Ectodermal cell (in vitro differentiated cells): ENCODE data around the gene CDC42EP4.

Experiments used
- H3K27ac ChIP-seq: 2 replicates; pipeline ENCODE4 v1.7.0; 2013; ENCODE audit warnings: mild to moderate bottlenecking, low read depth, low read length; ENCODE audit not compliant: insufficient read depth, poor library complexity, severe bottlenecking
- H3K27me3 ChIP-seq: 2 replicates; pipeline ENCODE4 v1.7.0; 2013; ENCODE audit warnings: mild to moderate bottlenecking, low read length; ENCODE audit not compliant: insufficient read depth, control insufficient read depth, poor library complexity, severe bottlenecking
- H3K36me3 ChIP-seq: one replicate; pipeline ENCODE4 v1.7.0; 2013; ENCODE audit warnings: low read length; ENCODE audit not compliant: control insufficient read depth, insufficient read depth
- H3K4me1 ChIP-seq: one replicate; pipeline ENCODE4 v1.7.0; 2013; ENCODE audit warnings: low read length; ENCODE audit not compliant: control insufficient read depth, insufficient read depth
- H3K4me3 ChIP-seq: 2 replicates; pipeline ENCODE4 v1.7.0; 2013; ENCODE audit warnings: low read depth, low read length, control low read depth; ENCODE audit not compliant: insufficient read depth
- H3K9me3 ChIP-seq: 2 replicates; pipeline ENCODE4 v1.7.0; 2013; ENCODE audit warnings: mild to moderate bottlenecking, low read length, moderate library complexity; ENCODE audit not compliant: control insufficient read depth
- WGBS, 2 experiments: methylation state at CpG; one replicate each; pipeline ENCODE4 v1.1.7; 2013; ENCODE audit warnings: missing lambda C conversion rate in 2 of 2; 5-methylcytosine and 5-hydroxymethylcytosine counted together

The CDC42EP4 gene

GRCh38 chr17:73352261-73352660 is 40.5 kb upstream of the CDC42EP4 start:
- no peak overlapping the region for H3K4me3 ChIP-seq
- no peaks in the 10 kb centered on the region for H3K9me3 ChIP-seq
- H3K27me3 ChIP-seq = no peaks in the 10 kb centered on the region
- no peak overlapping the region for H3K27ac ChIP-seq
- WGBS, 2 experiments = 96 to 97% methylated on average over 13 of the region's 13 CpGs
- H3K4me1 ChIP-seq = peaks cover 18% of the 10 kb centered on the region
- peaks cover 23% of the 10 kb centered on the region for H3K36me3 ChIP-seq

DNA sequence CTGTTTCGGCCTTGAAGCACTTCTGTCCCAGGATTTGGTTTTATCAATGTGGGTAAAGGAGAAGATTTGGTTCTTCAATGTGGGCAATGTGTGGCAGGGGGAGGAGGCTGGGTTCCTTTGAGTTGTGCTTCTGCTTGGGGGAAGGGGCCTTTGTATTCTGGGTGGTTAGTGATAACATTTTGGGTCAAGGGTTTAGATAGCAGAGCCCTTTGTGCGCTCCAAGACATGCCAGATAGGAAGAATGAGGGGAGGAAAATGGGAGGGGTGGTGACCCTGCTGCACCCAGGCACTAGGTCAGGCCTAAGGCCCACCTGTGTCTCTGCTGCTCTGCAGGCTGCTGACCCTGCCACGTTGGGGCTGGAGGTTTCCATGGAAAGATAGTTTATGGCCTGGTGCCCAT is 40.0 kb upstream of the CDC42EP4 start:
- no peaks in the 10 kb centered on the region for H3K9me3 ChIP-seq
- peaks cover 18% of the 10 kb centered on the region for H3K4me1 ChIP-seq
- H3K27me3 ChIP-seq = no peaks in the 10 kb centered on the region
- no peak overlapping the region for H3K4me3 ChIP-seq
- H3K27ac ChIP-seq = no peak overlapping the region
- peaks cover 18% of the 10 kb centered on the region for H3K36me3 ChIP-seq
- WGBS, 2 experiments = 88 to 89% methylated on average over 3 of the region's 3 CpGs

GRCh38 chr17:73350864-73351263 is 39.1 kb upstream of the CDC42EP4 start:
- no peak overlapping the region for H3K4me3 ChIP-seq
- peaks cover 15% of the 10 kb centered on the region for H3K36me3 ChIP-seq
- H3K4me1 ChIP-seq = peaks cover 18% of the 10 kb centered on the region
- H3K27me3 ChIP-seq = no peaks in the 10 kb centered on the region
- WGBS, 2 experiments = 94 to 95% methylated on average over 5 of the region's 5 CpGs
- no peak overlapping the region for H3K27ac ChIP-seq
- H3K9me3 ChIP-seq = no peaks in the 10 kb centered on the region

DNA sequence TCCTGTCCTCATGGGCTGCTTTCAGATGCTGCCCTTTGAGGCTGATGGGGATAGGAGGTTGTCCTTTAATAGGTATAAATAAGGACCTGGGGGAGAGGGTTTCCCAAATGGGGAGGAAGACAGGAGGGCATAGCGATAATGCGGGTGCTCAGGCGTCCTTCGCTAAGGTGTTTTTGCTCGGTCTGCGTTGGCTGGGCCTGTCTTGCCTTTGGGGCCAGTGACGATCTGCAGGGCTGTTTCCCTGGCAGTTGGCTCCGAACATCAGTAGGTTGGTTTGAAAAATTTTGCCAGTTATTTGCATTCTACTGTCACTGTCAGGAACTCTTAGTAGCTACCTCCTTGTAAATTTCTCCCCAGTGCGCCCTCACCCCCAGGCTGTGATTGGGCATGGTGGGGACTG is 37.8 kb upstream of the CDC42EP4 start:
- H3K27me3 ChIP-seq = no peaks in the 10 kb centered on the region
- H3K4me1 ChIP-seq = peaks cover 20% of the 10 kb centered on the region
- H3K9me3 ChIP-seq = no peaks in the 10 kb centered on the region
- 92 to 96% methylated on average over 9 of the region's 9 CpGs for WGBS, 2 experiments
- no peak overlapping the region for H3K4me3 ChIP-seq
- peak overlapping the region; percentile 60 for H3K27ac ChIP-seq
- H3K36me3 ChIP-seq = peaks cover 15% of the 10 kb centered on the region

GRCh38 chr17:73349138-73349537 is 37.3 kb upstream of the CDC42EP4 start:
- Histone ChIP-seq H3K27me3 (no peaks in the 10 kb centered on the region), H3K4me3 (no peak overlapping the region), H3K36me3 (peaks cover 11% of the 10 kb centered on the region), H3K27ac (peak overlapping the region; percentile 60), H3K9me3 (no peaks in the 10 kb centered on the region), H3K4me1 (peaks cover 25% of the 10 kb centered on the region)
- WGBS, 2 experiments = 48 to 52% methylated on average over 6 of the region's 6 CpGs

- Histone ChIP-seq H3K27me3 (no peaks in the 10 kb centered on the region), H3K4me1 (peaks cover 29% of the 10 kb centered on the region), H3K9me3 (no peaks in the 10 kb centered on the region), H3K4me3 (no peak overlapping the region), H3K27ac (no peak overlapping the region), H3K36me3 (peaks cover 7% of the 10 kb centered on the region)
- 68 to 71% methylated on average over 4 of the region's 4 CpGs for WGBS, 2 experiments
Observed at GRCh38 chr17:73348829-73349095, 37.0 kb upstream of the CDC42EP4 start.

DNA sequence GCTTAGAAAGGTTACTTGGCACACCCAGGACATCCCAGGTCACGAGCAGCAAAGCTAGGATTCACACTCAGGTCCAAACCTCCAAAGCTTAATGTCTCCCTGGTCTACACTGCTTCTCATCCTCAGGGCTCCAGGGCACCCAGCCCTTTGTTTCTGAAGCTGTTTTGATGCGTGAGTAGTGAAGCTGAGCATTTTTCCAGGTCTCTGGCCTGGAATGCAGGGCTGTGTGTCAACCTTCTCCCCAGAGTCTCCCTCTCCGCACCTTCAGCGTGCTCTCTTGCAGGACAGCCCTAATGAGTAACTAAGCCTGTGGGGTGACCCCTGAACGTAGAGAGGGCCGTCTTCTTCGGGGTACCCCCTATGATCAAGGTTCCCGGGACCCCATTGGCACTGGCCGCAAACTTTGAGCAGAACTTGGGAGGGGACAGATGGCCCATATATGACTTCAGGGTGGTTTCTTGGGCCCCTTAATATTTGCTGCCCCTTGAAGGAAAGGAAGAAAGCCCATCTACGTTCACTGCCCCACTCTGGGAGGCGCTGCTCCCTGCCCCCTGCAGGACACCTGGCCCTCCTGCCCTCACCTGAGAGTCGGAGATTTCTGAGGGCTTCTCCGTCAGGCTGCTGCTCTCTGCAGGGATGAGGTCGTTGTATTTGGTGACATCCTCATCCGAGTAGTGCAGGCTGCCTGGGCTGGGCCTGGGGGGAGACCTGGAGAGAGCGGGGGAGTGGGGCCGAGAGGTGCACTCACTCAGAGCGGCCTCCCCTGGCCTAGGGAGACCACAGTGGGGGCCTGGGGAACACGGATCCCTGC is 36.4 kb upstream of the CDC42EP4 start:
- no peak overlapping the region for H3K27ac ChIP-seq
- 83 to 86% methylated on average over 19 of the region's 19 CpGs for WGBS, 2 experiments

DNA sequence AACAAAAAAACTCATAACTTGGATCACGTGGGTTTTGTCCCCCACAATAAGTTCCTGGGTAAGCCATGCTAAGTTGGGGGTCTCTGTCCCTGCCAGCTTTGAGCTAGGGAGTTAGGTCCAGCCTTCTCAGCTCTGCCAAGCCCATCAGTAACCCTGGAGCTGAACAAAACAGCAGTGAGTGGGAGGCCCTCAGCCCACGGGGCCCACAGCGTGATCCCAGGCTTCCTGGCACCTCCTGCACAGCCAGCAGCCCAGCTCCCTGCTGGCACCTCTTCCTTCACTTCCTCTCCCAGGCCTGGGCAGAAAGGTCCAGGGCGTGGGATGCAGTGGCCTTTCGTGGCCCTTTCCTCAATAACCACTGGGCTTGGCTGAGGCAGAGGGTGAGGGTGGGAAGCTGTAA is 35.5 kb upstream of the CDC42EP4 start:
- H3K4me1 ChIP-seq = peaks cover 41% of the 10 kb centered on the region
- H3K27ac ChIP-seq = no peak overlapping the region
- H3K4me3 ChIP-seq = no peak overlapping the region
- H3K9me3 ChIP-seq = no peaks in the 10 kb centered on the region
- 86 to 88% methylated on average over 5 of the region's 5 CpGs for WGBS, 2 experiments
- H3K36me3 ChIP-seq = peaks cover 6% of the 10 kb centered on the region
- H3K27me3 ChIP-seq = no peaks in the 10 kb centered on the region

More for the DNA sequence above, 36.4 kb upstream of the CDC42EP4 start:
- peaks cover 33% of the 10 kb centered on the region for H3K4me1 ChIP-seq
- no peaks in the 10 kb centered on the region for H3K9me3 ChIP-seq
- H3K4me3 ChIP-seq = no peak overlapping the region
- peaks cover 6% of the 10 kb centered on the region for H3K36me3 ChIP-seq
- H3K27me3 ChIP-seq = no peaks in the 10 kb centered on the region

DNA sequence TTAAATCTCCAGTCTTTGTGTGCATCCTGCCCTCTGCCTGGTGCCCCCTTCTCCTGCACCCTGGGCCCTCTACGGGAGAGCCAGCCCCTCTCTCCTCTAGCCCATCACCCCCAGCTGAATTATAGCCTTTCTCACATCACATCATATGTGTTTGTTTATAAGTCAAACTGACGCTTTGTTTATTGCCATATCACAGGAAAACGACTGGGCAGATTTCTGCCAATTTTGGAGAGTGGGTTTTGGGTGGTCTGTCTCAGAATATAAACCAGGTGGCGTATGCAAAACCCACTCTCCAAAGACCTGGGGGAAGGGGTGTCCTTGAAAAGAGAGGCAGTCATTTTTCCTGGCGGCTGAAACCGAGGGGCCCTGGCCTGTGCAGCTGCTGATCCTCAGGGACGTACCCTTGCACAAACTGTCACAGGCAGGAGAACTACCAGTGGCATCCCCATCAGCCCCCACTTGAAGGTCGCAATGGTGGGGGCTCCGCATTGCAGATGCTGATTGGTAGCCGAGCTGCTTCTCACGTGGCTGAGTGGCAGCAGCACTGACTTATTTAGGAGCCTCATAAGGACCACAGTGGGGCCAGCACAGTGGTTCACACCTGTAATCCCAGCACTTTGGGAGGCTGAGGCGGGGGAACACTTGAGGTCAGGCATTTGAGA is 34.8 kb upstream of the CDC42EP4 start:
- Histone ChIP-seq H3K27ac (no peak overlapping the region), H3K4me3 (no peak overlapping the region), H3K9me3 (no peaks in the 10 kb centered on the region), H3K36me3 (peaks cover 6% of the 10 kb centered on the region), H3K4me1 (peaks cover 48% of the 10 kb centered on the region), H3K27me3 (no peaks in the 10 kb centered on the region)
- 84 to 85% methylated on average over 12 of the region's 12 CpGs for WGBS, 2 experiments

DNA sequence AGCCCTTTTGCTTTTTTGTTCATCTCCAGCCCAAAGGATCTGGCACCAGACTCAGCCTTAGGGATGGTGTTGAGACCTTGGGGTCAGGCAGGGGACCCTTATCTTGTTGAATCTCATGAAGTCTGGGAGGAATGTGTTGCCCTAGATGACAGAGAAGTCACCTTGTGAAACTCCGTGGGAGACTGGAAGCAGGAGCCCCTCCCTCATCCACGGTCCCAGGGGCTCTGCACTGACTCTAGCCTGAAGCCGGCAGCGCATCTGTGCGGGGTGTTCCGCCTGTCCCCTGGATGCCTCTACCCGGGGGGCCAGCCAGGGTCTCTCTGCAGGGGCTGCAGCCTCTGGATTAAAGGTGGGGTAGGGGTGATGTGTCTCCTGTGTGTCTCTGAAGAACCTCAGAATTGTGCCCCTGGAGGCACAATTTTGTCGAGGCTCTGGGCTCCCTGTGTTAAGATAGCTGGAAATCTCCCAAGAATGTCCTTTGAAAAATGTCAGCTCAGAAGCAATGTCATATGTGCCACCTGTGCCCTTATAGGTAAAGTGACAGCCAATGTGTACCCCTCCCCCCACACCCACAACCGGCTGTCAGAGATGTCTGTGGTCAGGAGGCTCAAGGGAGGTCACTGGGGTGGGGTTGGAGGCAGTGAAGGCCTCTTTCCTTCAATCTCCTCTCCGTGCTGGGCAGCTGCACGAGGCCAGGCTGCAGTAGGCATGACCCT is 32.1 kb upstream of the CDC42EP4 start:
- Histone ChIP-seq H3K27ac (peak overlapping the region; percentile 93), H3K36me3 (peaks cover 6% of the 10 kb centered on the region), H3K9me3 (no peaks in the 10 kb centered on the region), H3K4me1 (peaks cover 43% of the 10 kb centered on the region), H3K27me3 (no peaks in the 10 kb centered on the region), H3K4me3 (no peak overlapping the region)
- 40 to 43% methylated on average over 11 of the region's 11 CpGs for WGBS, 2 experiments
